ENCODE data around the gene GDPD4.

The GDPD4 gene

GRCh38 chr11:77191823-77192495 is 109.5 kb downstream of the GDPD4 start:
- DNase-seq (ENCODE audit: extremely low spot score), result peak; percentile 46
- ChIA-PET POLR2A (no interaction called here), CTCF (interaction anchor here (1.0 kb wide), 2 partner anchors 422 to 426 kb away, joined by 3 to 4 read pairs; no protein-coding TSS in a partner anchor)
- peak; percentile 68 for TF ChIP-seq CTCF (IDR thresholded peaks at IDR 0.05; ENCODE audit: control extremely low read depth, extremely low read depth, low read depth, missing control alignments)

GRCh38 chr11:77191429-77191822 is 110.1 kb downstream of the GDPD4 start:
- no peak for TF ChIP-seq CTCF (IDR thresholded peaks at IDR 0.05; ENCODE audit: control extremely low read depth, extremely low read depth, low read depth, missing control alignments)
- ChIA-PET POLR2A (no interaction called here), CTCF (interaction anchor here (1.1 kb wide), 1 partner anchor 357 kb away, joined by 4 read pairs; no protein-coding TSS in a partner anchor)
- DNase-seq (ENCODE audit: extremely low spot score), result no peak

GRCh38 chr11:77190331-77191075 is 111.0 kb downstream of the GDPD4 start:
- CTCF ChIA-PET, result interaction anchor here (1.1 to 5.6 kb wide), 4 partner anchors 63 to 358 kb away, joined by 4 to 58 read pairs (median 10); partner anchors contain the start of gene MYO7A
- DNase-seq (ENCODE audit: extremely low spot score), result no peak
- no peak for TF ChIP-seq CTCF (IDR thresholded peaks at IDR 0.05; ENCODE audit: control extremely low read depth, extremely low read depth, low read depth, missing control alignments)
- POLR2A ChIA-PET, result no interaction called here

- CTCF ChIA-PET, result interaction anchor here (1.2 to 5.6 kb wide), 6 partner anchors 9 to 430 kb away, joined by 3 to 58 read pairs (median 4); partner anchors contain the start of gene MYO7A
- no peak for DNase-seq (ENCODE audit: extremely low spot score)
These were observed 111.8 kb downstream of the GDPD4 start for GRCh38 chr11:77189588-77190210.

GRCh38 chr11:77188633-77189491 is 112.6 kb downstream of the GDPD4 start:
- ChIA-PET CTCF (interaction anchor here (0.9 to 5.6 kb wide), 16 partner anchors 8 to 430 kb away, joined by 3 to 58 read pairs (median 3); partner anchors contain the start of genes AQP11 and MYO7A), POLR2A (no interaction called here)
- DNase-seq (ENCODE audit: extremely low spot score), result no peak
- no peak for TF ChIP-seq CTCF (IDR thresholded peaks at IDR 0.05; ENCODE audit: control extremely low read depth, extremely low read depth, low read depth, missing control alignments)

More at GRCh38 chr11:77189588-77190210, 111.8 kb downstream of the GDPD4 start:
- no peak for TF ChIP-seq CTCF (IDR thresholded peaks at IDR 0.05; ENCODE audit: control extremely low read depth, extremely low read depth, low read depth, missing control alignments)
- POLR2A ChIA-PET, result no interaction called here

Measured in GM10248 (cell line).